DMS 273 (cell line): ENCODE data around the gene MAP4.
"Not testable (repeated sequence)": the region's sequence is repeated elsewhere in the genome, so short reads cannot be mapped to it uniquely, and the experiment has no call there.

Experiments used
- DNase-seq: peaks from one replicate; lab custom pipeline; 2025; ENCODE audit not compliant: unreplicated experiment; lab: John Stamatoyannopoulos, UW

The MAP4 gene

GRCh38 chr3:47848599-47849117 is 167.6 kb downstream of the MAP4 start:
- DNase-seq = no peak

- DNase-seq = no peak
Measured at GRCh38 chr3:47847801-47848518, 168.3 kb downstream of the MAP4 start.

GRCh38 chr3:47847260-47847659 is 169.0 kb downstream of the MAP4 start:
- no peak for DNase-seq

- no peak for DNase-seq
Measured at GRCh38 chr3:47846880-47847248, 169.4 kb downstream of the MAP4 start.

GRCh38 chr3:47846186-47846879 is 169.9 kb downstream of the MAP4 start:
- no peak for DNase-seq

- no peak for DNase-seq
Measured at GRCh38 chr3:47841786-47842349, 174.3 kb downstream of the MAP4 start.

- DNase-seq = no peak
Measured at GRCh38 chr3:47838503-47838902, 177.7 kb downstream of the MAP4 start.

GRCh38 chr3:47836986-47837385 is 179.2 kb downstream of the MAP4 start:
- no peak for DNase-seq

- not testable (repeated sequence) for DNase-seq
Measured at GRCh38 chr3:47829482-47829881, 186.7 kb downstream of the MAP4 start.

- peak; percentile 27 for DNase-seq
Measured at GRCh38 chr3:47825590-47825989, 190.6 kb downstream of the MAP4 start.

- DNase-seq = peak; percentile 91
Measured at GRCh38 chr3:47824541-47825473, 191.4 kb downstream of the MAP4 start.

GRCh38 chr3:47817609-47818008 is 198.6 kb downstream of the MAP4 start:
- DNase-seq = no peak

- no peak for DNase-seq
Measured at GRCh38 chr3:47813551-47814177, 202.6 kb downstream of the MAP4 start.

- DNase-seq = no peak
Measured at GRCh38 chr3:47804577-47804976, 211.6 kb downstream of the MAP4 start.

GRCh38 chr3:47803480-47804025 is 212.7 kb downstream of the MAP4 start:
- no peak for DNase-seq

GRCh38 chr3:47802734-47803479 is 213.3 kb downstream of the MAP4 start, which contains the start of gene DHX30:
Gene DHX30, plus strand, starts transcription at chr3:47803138. Its CDS starts 7,546 bp downstream, at chr3:47810684.
- peak; percentile 86 for DNase-seq
